Measurements from ENCODE around the gene TSR1.

TSR1 gene

DNA sequence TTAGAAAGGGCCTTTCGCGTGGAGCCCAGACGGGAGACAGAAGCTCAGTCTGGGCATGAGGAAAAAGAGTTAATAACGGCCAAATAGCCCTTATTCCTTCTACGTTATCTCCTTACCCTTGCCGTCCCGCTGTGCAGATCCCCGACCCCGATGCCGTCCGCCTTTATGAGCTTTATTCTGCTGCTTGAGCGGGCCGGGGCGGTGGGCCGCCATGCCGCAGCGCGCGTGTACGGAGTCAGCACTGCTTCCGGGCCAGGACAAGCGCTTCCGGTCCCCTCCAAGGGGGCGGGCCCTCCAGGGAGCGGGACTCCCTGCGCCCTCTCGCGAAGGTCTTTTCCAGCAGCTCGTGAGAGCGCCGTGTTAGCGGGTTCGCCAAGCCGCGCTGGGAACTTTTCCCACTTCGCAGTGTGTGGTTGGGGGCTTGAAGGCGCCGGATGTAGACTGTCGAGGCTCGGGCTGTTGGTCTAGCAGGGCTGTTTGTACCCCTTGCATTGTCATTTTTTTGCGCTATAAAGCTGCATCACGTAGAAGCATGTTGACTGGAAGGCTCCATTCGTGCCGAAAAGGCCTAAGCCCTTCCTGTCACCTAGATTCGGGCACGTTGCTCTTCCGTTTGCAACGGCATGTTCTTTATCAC, at the start of gene TSR1:
TSR1 (minus strand) TSS at position 243 of the 637 bp plus-strand sequence; CDS start at position 213, 30 bp downstream.
- peak; percentile 96 for DNase-seq (ENCODE audit: low read depth)

DNA sequence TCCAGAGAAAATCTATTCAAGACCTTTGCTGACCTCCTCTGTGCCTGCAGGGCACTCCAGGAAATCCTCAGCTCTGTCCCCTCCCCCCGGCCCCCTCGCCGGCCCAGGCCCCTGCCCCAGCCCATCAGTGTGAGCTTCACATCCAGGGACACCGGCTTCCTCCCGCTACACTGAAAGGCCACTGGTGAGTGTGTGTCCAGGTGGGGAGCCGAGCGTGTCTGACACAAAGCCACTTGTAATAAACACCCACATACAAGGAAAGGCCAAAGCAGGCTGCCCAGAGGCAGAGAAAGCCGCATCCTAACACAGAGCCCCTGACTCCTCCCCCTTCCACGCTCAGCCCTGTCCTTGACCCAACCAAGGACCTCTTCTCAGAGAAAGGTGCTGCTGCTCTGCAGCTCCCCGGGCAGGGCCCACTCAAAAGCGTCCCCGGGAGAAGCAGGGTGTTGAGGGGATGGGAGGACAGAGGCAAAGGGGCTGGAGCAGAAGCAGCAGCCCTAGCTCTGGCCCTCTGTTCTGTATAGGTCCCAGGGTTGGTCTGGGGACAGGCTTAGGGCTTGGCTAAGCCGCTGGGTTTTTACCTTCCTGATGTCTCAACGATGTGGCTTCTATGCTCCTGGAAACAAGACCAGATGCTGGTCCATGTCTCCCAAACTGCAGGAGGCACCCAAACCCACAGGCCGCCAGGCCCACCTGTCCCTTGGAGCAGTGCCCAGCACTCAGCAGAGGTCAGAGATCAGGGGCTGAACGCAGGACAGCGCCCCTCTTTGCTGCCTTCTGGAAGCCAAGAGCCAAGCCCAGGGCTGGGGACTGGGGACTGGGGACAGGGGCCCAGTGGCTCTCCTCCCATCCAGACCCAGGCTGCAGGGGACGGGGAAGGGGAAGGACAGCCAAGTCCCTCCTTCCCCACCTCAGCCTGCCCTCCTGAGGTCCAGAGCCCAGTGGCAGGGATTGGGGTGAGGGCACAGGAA, 49.3 kb upstream of the TSR1 start:
- DNase-seq (ENCODE audit: low read depth), result no peak

DNA sequence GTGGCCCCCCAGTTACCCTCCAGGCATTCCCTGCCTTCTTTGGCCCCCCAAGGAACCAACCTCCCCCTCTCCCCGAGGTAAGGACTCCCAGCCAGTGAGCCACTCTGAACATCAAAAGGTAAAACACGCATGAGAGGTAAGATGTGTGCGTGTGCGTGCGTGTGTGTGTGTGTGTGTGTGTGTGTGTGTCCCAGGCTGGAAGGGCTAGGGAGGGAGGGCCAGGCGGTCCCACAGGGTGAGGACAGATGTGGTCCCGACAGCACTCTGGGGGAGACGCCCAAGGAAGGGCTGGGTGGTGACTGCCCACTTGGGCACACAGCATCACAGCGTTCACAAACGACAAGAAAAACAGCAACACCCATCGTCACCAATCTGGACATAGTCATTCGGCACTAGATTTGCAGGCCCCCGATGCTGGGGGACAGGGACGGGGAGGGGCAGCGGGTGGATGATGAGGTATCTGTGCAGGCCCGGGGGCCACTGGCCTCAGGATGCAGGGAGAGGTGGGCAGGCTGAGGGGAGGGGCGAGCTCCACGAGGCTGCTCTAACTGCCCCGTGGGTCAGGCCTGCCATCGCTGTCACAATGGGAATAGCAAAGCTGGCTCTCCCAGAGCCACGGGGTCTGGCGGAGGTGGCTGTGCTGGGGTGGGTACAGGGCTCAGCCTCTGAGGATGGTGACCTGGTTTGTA, 48.3 kb upstream of the TSR1 start:
- no peak for DNase-seq (ENCODE audit: low read depth)

DNA sequence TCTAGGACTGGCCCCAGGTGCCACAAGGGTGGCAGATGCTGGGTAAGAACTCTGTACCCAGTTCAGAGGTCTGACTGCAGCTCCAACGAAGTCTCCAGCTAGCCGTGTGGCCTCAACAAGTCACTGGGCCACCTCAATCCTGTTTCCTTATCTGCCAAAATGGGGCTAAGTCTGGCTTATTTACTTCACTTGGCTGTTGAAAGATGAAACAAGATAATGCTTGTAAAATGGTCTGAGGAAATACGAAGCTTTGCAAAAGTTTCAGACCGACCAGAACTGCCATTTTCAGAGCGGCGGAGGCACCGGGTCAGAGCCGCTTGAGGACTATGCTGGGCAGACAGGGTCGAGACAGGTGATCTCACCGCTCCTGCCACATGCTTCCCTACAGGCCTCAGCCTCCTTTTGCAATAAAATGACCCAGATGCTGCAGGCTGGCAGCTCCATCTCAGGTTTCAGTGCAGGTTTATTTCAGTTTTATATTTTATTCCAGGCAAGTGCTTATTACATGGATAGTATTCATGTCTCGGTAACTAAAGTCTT, 47.4 kb upstream of the TSR1 start:
- DNase-seq (ENCODE audit: low read depth), result no peak

DNA sequence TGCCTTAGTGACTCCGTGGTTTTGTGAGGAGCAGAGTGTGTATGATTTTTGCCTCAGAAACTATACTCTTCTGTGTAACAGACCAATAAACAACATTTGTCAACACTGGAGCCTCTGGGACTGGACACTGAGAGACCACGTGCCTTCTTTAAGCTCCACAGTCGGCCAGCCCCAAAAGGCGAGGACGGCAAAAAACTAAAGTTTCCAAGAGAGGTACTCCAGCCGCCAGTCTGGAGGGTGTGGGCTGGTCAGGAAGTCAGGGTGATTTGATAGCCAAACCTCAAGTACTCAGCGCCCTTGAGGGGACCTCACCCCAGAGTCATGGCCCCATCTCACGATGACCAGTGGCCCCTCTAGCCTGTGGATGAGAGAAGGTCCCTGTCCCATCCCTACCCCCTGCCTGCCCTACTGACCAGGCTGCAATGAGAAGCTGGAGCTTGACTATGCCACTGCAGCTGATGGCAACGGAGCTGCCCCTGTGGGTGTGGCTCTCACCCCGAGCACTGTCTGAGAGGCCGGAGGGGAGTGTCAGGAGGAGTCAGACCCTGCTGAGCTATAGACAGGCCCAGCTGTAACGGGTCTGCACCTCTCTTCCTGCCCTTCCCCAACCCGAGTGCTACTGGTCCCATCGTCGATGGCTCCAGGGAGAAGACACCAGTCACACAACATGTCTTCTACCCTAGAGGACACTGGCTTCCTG, 44.8 kb upstream of the TSR1 start:
- DNase-seq (ENCODE audit: low read depth), result no peak

DNA sequence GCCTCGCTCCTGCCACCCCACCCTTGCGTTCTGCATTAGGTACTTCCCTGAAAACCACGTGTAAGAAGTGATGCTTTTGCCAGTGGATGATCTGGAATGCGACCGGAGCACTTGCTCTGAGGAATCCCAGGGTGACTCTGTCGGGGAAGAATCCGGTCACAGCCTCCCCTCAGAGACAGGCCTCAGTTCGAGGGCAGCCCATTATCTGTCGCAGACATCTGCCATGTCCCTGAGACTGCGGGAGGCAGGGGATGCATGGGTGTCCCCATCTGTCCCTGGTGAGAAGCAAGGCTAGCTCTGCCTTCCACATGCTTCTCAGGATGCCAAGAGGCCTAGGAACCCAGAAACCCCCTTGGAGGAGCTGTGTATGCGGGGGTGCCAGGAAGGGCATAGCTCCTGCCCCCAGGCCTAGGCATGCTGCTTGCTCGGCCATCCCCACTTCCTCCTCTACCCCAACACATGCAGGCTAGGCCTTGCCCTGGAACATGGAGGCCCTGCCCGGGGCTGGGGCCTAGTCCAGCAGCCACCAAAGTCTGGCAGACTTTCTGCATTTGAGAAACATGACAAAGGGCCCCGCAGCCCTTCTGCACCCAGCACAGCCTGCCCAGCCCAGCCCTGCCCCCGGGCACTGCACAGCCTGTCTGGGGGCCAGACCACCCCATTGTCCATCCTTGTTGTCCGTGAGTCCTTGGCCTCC, 44.1 kb upstream of the TSR1 start:
- DNase-seq (ENCODE audit: low read depth), result no peak

DNA sequence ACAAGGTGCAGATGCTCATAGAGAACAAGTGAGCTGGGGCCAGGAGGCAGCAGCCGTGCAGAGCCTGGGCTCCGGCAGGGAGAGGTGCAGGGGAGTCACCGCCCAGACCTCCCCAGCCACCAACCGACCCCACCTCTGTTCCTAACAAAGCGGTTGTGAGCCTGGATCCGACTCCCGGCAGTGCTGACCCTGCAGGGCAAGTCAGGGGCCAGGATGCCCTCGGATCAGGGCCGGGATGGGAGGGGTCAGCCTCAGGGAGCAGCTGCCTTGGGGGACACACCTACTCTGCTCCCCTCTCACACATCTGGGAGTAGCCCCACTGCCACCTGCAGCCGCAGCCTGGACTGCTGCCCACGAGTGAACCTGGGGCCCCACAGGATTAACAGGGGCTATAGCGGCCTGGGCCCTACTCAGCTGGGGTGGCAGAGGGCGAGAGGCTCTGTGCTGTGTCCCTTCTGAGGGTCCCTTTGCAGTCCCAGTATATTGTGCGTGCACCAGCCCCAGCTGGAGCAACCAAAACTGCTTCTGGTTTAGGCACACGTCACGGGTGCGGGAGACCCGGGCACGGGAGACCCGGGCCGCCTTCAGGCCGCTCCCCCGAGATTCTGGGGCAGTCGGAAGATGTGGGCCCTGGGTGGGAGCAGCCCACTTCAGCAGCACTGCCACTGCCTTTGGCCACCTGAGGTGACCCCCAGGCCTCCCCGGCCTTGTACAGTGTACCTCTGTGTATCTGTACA, 43.4 kb upstream of the TSR1 start:
- DNase-seq (ENCODE audit: low read depth), result no peak

DNA sequence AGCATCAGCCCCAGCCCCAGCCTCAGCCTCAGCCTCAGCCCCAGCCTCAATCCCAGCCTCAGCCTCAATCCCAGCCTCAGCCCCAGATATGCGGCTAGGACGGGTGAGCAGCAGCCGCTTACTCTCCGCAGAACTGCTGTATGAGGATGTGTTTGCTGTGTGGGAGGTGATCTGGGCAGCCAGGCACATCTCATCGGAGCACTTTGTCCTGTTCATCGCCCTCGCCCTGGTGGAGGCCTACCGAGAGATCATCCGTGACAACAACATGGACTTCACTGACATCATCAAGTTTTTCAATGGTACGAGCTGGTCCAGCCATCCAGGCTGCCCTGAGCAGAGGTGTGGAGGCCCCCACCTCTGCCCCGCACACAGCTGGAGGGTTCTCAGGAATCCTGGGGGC, 42.6 kb upstream of the TSR1 start:
- DNase-seq (ENCODE audit: low read depth), result no peak

DNA sequence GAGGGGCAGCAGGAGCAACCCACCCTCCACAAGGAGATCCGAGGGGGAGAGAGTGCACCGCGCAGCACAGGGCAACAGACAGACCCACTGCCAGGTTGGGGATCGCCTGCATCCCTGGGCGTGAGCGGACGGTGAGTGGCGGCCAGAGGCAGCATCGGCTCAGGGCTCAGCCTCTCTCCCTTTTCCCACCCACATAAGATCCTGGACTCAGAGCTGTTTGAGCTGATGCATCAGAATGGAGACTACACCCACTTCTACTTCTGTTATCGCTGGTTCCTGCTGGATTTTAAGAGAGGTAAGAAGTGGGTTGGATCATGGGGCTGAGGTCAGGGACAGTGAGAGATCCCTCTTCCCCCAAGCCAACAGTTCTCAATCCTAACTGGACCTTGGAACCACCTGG, 41.4 kb upstream of the TSR1 start:
- DNase-seq (ENCODE audit: low read depth), result no peak

DNA sequence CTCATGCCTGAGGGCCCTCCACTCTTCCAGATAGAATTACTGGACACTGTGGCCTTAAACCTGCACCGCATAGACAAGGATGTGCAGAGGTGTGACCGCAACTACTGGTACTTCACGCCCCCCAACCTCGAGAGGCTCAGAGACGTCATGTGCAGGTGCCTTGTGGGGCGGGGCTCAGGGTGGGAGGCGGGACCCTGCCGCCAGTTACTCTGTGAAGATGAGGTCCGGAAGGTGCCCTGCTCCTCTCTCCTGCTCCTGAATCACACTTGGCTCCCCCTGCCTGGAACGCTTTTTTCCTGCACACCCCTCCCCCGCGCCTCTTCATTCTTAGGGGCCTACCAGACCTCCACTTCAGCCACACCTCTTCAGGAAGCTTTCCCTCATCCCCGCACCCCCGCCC, 39.9 kb upstream of the TSR1 start:
- no peak for DNase-seq (ENCODE audit: low read depth)

DNA sequence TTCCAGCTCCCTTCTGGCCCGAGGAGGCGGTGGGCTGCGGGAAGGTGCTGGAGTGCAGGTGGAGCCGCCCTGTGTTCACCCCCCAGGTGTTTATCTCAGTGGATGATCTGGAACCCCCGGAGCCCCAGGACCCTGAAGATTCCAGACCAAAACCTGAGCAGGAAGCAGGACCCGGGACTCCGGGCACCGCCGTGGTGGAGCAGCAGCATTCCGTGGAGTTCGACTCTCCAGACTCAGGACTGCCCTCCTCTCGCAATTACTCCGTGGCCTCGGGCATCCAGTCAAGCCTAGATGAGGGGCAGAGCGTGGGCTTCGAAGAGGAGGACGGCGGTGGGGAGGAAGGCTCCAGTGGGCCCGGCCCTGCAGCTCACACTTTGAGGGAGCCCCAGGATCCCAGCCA, 39.1 kb upstream of the TSR1 start:
- no peak for DNase-seq (ENCODE audit: low read depth)

DNA sequence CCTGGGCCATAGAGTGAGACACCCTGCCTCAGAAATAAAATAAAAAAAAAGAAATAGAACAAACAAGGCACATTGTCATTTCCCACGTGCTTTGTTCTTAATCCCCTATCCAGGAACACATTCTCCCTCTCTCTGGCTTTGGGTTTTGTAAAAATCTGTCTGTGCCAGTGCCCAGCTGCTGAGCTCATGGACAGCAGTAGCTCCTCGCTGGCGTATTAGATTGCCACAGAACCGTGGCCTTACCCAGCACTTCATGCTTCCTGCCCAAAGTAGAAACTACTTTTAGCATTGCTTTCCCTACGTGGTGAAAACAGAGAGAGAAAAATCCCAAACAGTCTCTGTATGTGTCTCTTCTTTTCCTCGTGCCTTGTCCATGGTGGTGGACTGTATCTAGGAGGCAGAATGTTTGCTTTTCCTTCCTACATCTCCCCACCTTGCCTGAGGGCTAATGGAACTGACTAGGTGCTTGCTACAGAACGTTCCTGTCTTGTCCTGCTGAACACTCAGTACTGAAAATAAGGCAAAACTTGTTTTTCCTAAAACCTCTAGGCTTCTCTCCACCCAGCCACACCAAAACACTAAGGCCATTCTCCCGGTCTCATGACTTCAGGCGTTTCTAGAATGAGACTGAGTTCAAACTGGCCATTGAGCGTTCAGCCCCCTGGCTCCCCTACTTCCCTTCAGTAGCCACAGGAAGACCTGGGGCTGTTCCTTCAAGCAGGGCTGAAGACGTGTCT, 38.5 kb upstream of the TSR1 start:
- no peak for DNase-seq (ENCODE audit: low read depth)

DNA sequence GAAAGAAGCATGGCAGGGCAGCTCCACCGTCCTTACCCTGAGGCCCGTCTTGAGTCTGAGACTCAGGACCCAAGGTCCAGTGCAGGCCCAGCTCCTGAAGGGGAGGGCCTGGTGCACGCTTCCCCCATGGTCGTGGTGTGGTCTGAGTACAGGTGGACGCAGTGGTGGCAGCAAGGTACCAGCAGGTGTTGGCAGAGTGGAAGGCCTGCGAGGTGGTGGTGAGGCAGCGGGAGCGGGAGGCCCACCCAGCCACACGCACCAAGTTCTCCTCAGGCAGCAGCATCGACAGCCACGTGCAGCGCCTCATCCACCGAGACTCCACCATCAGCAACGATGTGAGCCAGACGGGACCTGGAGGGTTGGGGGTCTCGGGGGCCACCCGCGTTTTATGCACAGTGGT, 36.9 kb upstream of the TSR1 start:
- DNase-seq (ENCODE audit: low read depth), result no peak

DNA sequence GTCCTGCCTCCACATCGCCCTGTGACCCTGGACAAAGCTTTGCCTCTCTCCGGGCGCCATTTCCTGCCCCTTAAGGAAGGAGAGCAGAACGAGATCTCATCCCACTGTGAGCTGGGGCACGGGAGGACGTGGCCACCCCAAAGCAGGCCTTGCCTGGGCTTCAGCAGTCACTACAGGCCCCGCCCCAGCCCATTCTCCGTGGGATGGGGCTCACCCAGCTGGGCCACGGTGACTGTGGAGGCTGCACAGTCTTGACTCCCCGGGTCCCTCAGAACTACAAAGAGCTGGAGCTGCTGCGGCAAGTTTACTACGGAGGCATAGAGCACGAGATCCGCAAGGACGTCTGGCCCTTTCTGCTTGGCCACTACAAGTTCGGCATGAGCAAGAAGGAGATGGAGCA, 36.4 kb upstream of the TSR1 start:
- no peak for DNase-seq (ENCODE audit: low read depth)

DNA sequence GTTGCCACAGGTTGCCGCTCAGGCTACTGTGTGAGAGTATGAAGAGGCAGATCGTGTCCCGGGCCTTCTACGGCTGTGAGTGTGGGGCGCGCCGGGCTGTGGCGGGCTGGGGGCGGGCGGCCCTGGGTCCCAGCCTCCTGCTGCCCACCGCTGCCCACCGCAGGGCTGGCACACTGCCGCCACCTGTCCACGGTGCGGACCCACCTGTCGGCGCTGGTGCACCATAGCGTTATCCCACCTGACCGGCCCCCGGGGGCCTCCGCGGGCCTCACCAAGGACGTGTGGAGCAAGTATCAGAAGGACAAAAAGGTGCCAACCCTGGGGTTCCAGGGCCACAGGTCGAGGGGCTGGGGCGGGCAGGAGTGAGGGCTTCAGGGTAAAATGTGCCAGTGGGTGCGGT, 35.9 kb upstream of the TSR1 start:
- DNase-seq (ENCODE audit: low read depth), result no peak

DNA sequence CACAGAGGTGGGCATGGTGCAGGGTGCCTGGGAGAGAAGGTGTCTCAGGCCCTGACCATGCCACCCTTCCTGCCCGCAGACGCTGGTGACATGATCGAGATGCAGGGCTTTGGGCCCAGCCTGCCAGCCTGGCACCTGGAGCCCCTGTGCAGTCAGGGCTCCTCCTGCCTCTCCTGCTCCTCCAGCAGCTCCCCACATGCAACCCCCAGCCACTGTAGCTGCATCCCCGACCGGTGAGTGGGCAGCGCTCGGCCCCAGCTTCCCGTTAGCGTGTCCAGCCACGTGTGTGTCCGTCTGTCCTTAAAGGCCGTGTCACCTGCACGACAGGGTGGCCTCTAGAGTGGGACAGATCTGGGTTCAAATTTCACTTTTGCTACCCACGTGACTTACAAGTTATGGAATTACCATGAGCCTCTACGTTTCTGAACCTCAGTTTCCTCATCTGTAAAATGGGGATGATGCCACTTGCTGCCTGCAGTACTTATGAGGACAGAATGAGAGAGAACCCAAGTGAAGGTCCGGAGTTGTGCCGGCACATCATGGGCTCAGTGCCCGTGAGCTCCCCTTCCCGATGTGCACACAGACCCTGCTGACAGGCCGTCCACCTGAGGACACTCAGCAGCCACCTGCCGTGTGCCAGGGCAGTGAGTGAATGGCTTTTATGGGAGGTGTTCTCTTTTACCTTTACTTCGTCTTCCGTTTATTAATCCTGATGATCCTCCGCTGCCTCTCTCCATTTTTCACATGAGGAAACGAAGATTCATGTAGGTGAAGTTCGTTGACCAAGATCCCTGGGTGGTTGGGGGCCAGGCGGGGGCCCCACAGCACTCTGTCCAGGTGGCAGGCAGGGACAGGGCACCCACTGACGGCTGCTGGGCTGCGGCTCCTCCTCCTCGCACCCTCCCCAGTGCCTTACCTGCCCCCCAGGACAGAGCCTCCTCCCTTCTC, 35.2 kb upstream of the TSR1 start:
- DNase-seq (ENCODE audit: low read depth), result no peak

DNA sequence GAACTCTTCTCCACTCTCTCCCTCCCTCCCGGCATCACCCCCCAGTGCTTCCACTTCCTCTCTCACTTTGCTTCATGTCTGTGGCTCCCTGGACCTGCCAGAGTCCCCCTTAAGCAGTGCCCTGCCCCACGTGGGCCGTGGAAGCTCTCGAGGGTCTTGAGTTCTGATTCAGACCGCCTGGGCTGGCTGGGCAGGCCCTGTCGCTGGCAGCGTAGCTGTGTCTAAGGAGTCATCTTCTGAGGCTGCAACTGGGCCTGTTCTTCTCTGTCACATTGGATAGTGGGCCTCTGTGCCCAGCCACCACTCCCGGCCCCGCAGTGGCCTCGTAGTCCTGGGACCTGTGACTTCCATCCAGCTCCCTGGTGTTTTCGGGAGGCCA, 33.9 kb upstream of the TSR1 start:
- no peak for DNase-seq (ENCODE audit: low read depth)

DNA sequence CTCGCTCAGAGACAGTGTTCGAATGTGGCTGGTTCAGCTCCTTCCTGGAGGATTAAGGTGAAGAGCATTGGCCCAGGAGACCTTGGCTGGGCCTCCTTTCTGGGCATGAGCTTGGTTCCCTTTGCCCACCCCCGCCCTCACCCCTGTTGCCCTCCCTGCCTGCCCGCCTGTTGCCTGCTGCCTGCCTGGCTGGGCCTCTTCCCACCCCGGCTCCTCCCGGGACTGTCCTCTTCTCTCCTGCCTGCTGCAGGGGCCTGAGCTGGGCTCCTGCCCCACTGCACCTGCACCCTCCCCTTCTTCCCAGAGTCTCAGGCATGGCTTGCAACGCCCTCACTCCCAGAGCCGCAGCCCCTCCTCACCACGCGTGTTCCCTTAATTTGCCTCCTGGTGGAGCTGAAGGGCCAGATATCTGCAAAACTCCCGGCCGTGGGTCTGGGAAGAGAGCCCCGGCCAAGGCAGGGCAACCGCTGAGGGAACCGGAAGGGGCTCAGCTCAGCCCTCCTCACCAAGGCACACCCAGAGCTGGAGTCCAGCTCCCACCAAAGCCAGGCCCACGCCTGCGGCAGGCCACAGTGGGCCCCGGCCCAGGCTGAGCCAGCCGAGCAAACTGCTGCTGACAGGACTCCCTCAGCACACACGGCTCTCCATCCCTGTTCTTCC, 33.4 kb upstream of the TSR1 start:
- DNase-seq (ENCODE audit: low read depth), result no peak
